ENCODE results near the gene FCRL3. TPM values are rescaled to one million over a fixed set of nuclear protein-coding genes. Genes with fewer than 3 reads are reported as not detected.

FCRL3 gene
- total and polyA plus RNA-seq, 2 of the 8 experiments (the other 6 are each of a cell fraction or from before 2014, with no cell fraction given) = not detected

DNA sequence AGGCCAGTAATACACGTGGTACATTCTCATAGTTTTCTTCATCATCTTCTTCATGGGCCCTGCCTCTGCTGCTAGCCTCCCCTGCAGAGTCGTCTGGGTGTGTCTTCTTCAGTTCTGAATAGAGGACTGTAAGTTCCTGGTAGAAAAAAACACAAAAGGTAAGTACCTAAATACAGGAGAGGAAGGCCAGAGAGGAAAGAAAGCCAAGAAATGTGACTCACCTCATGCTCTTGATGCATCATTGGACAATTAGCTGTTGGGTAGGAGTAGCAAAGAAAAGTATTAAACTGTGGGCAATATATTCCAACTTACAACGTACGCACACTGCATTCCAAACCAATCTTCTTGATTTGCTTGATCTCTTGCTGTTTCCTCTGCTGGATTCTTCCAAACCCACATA is 21.8 kb downstream of the FCRL3 start:
- no peaks in the 10 kb centered on the region for H3K23me2 ChIP-seq (ENCODE audit: low read depth, low read length)
- ChIA-PET POLR2A (ENCODE audit: partially characterized antibody) (interaction anchor here (0.6 kb wide), 1 partner anchor 367 kb away, joined by 3 read pairs; no protein-coding TSS in a partner anchor), CTCF (ENCODE audit: partially characterized antibody) (no interaction called here)
- peaks cover 7 to 10% of the 10 kb centered on the region in 2 experiments; a peak in 2 of 4 replicates for H3K9me3 ChIP-seq (ENCODE audit: insufficient read depth in 2 of 2, low read depth in 1 of 2, low read length in 1 of 2)
- no peak overlapping the region for H3K4me2 ChIP-seq (ENCODE audit: insufficient read depth in 1 of 2, low read depth in 2 of 2, low read length in 2 of 2)
- H3K23ac ChIP-seq (ENCODE audit: insufficient read length) = no peak overlapping the region
- H4K8ac ChIP-seq (ENCODE audit: extremely low read depth, insufficient read depth, low read length) = no peak overlapping the region
- TF ChIP-seq YY1 (IDR thresholded peaks at IDR 0.05; ENCODE audit: low read depth, low read length) = no peak
- H2BK20ac ChIP-seq (ENCODE audit: low read length) = no peak overlapping the region
- H3K4ac ChIP-seq (replicated peaks; ENCODE audit: insufficient read length, low read depth, low read length) = no peak overlapping the region
- no peak overlapping the region for H3K18ac ChIP-seq (ENCODE audit: extremely low read depth, low read length)
- H3K14ac ChIP-seq (ENCODE audit: insufficient read length) = no peak overlapping the region
- H3K4me3 ChIP-seq (ENCODE audit: extremely low read depth in 1 of 4, insufficient read depth in 2 of 4, low read depth in 3 of 4, low read length in 4 of 4) = no peak overlapping the region
- no peak overlapping the region for H3K27ac ChIP-seq (ENCODE audit: low read depth, low read length)
- no peak overlapping the region for H2BK12ac ChIP-seq (ENCODE audit: low read depth, low read length)
- no peak overlapping the region for H2BK15ac ChIP-seq (ENCODE audit: low read length)
- H2AFZ ChIP-seq (ENCODE audit: low read length) = no peak overlapping the region
- H3K79me2 ChIP-seq (ENCODE audit: control insufficient read depth in 1 of 2, insufficient read depth in 2 of 2, low read length in 2 of 2) = no peaks in the 10 kb centered on the region
- FAIRE-seq (no peak), DNase-seq (ENCODE audit: low read depth in 1 of 2, low spot score in 2 of 2) (no peak)
- no peak overlapping the region for H2BK5ac ChIP-seq (ENCODE audit: low read depth, low read length)
- no peaks in the 10 kb centered on the region for H3K27me3 ChIP-seq (replicated peaks in 1 of 4; ENCODE audit: control insufficient read depth in 3 of 4, extremely low read depth in 1 of 4, insufficient read depth in 3 of 4, low read length in 3 of 4)
- no peak overlapping the region for H2AK5ac ChIP-seq (ENCODE audit: low read depth, low read length)
- H3K56ac ChIP-seq (replicated peaks; ENCODE audit: insufficient read length, low read depth, low read length) = no peak overlapping the region
- H2BK120ac ChIP-seq (replicated peaks; ENCODE audit: low read depth, low read length) = no peak overlapping the region
- H3K4me1 ChIP-seq (replicated peaks in 1 of 4; ENCODE audit: control insufficient read depth in 3 of 4, insufficient read depth in 4 of 4, low read length in 3 of 4) = no peaks in the 10 kb centered on the region
- 86% methylated on average over 4 of the region's 4 CpGs; no CpG with 5 or more reads in 1 of the 2 experiments for WGBS, 2 experiments (ENCODE audit: extremely low coverage in 1 of 2, insufficient coverage in 1 of 2, insufficient read length in 1 of 2, insufficient replicate concordance in 2 of 2, low coverage in 1 of 2, low lambda C conversion rate in 2 of 2, missing lambda C conversion rate in 1 of 2)
- H4K20me1 ChIP-seq (replicated peaks in 1 of 2; ENCODE audit: control insufficient read depth in 1 of 2, insufficient read depth in 2 of 2, low read length in 2 of 2) = no peaks in the 10 kb centered on the region
- no peak overlapping the region for H4K5ac ChIP-seq (ENCODE audit: insufficient read length, low read depth, low read length)
- no peak overlapping the region for H4K91ac ChIP-seq (replicated peaks; ENCODE audit: insufficient read length, low read length)
- H3K9ac ChIP-seq (replicated peaks in 1 of 4; ENCODE audit: extremely low read depth in 1 of 4, low read depth in 3 of 4, low read length in 3 of 4) = no peak overlapping the region
- no peaks in the 10 kb centered on the region for H3K36me3 ChIP-seq (ENCODE audit: control insufficient read depth in 2 of 4, insufficient read depth in 4 of 4, low read length in 3 of 4)
- no peaks in the 10 kb centered on the region for H3K79me1 ChIP-seq (ENCODE audit: low read depth, low read length)
